HG03103 (cell line): ENCODE results near the gene COBL.

Experiments
- ATAC-seq: cut with Tn5 transposase; IDR thresholded peaks from one replicate; pipeline ENCODE4 v1.9.1; 2021; ENCODE audit warnings: low read depth; ENCODE audit not compliant: unreplicated experiment

Gene COBL

GRCh38 chr7:50988988-50989387 lies 327.6 kb downstream of the COBL start:
- ATAC-seq = no peak

GRCh38 chr7:50988465-50988864 lies 328.1 kb downstream of the COBL start:
- ATAC-seq = no peak

- ATAC-seq = no peak
Observed at GRCh38 chr7:50985096-50985495, 331.5 kb downstream of the COBL start.

- ATAC-seq = no peak
Observed at GRCh38 chr7:50983850-50984249, 332.8 kb downstream of the COBL start.

GRCh38 chr7:50982626-50983025 lies 334.0 kb downstream of the COBL start:
- no peak for ATAC-seq

- no peak for ATAC-seq
Observed at GRCh38 chr7:50981743-50982142, 334.9 kb downstream of the COBL start.

- no peak for ATAC-seq
Observed at GRCh38 chr7:50980411-50980810, 336.2 kb downstream of the COBL start.

GRCh38 chr7:50978633-50979215 lies 337.9 kb downstream of the COBL start:
- ATAC-seq = no peak

GRCh38 chr7:50977421-50977820 lies 339.2 kb downstream of the COBL start:
- ATAC-seq = no peak

GRCh38 chr7:50976064-50976463 lies 340.5 kb downstream of the COBL start:
- ATAC-seq = no peak

- ATAC-seq = no peak
Observed at GRCh38 chr7:50974240-50974639, 342.4 kb downstream of the COBL start.

GRCh38 chr7:50973814-50974213 lies 342.8 kb downstream of the COBL start:
- ATAC-seq = no peak

GRCh38 chr7:50970092-50970491 lies 346.5 kb downstream of the COBL start:
- no peak for ATAC-seq
